Measurements from ENCODE around the gene ZNF747.

Gene ZNF747

GRCh38 chr16:30535777-30536190 is 1.1 kb upstream of the ZNF747 start:
- peak overlapping the region; percentile 59 for H3K4me3 ChIP-seq (ENCODE audit: low read length)
- TF ChIP-seq CTCF (conservative IDR thresholded peaks at IDR 0.05; ENCODE audit: low read depth, low read length), result peak; percentile 73
- DNase-seq (ENCODE audit: low read depth), result no peak

GRCh38 chr16:30535106-30535776 is 583 bp upstream of the ZNF747 start:
- no peak for TF ChIP-seq CTCF (conservative IDR thresholded peaks at IDR 0.05; ENCODE audit: low read depth, low read length)
- no peak for DNase-seq (ENCODE audit: low read depth)
- peak overlapping the region; percentile 59 for H3K4me3 ChIP-seq (ENCODE audit: low read length)

GRCh38 chr16:30533748-30534367 is 800 bp downstream of the ZNF747 start:
- no peak for DNase-seq (ENCODE audit: low read depth)
- no peak for TF ChIP-seq CTCF (conservative IDR thresholded peaks at IDR 0.05; ENCODE audit: low read depth, low read length)
- H3K4me3 ChIP-seq (ENCODE audit: low read length), result peak overlapping the region; percentile 59

- TF ChIP-seq CTCF (conservative IDR thresholded peaks at IDR 0.05; ENCODE audit: low read depth, low read length), result no peak
- no peak for DNase-seq (ENCODE audit: low read depth)
- no peak overlapping the region for H3K4me3 ChIP-seq (ENCODE audit: low read length)
These were observed 1.5 kb downstream of the ZNF747 start for GRCh38 chr16:30533146-30533522.

GRCh38 chr16:30532285-30533145 is 2.1 kb downstream of the ZNF747 start:
- H3K4me3 ChIP-seq (ENCODE audit: low read length), result no peak overlapping the region
- DNase-seq (ENCODE audit: low read depth), result no peak
- TF ChIP-seq CTCF (conservative IDR thresholded peaks at IDR 0.05; ENCODE audit: low read depth, low read length), result no peak

- TF ChIP-seq CTCF (conservative IDR thresholded peaks at IDR 0.05; ENCODE audit: low read depth, low read length), result no peak
- no peak overlapping the region for H3K4me3 ChIP-seq (ENCODE audit: low read length)
- no peak for DNase-seq (ENCODE audit: low read depth)
These were observed 4.3 kb downstream of the ZNF747 start for GRCh38 chr16:30530163-30531037.
